ENCODE data around the gene THAP8.

Gene THAP8

GRCh38 chr19:36097036-36097435 is 43.0 kb upstream of the THAP8 start:
- no peak for DNase-seq (ENCODE audit: low read depth)
- H3K4me3 ChIP-seq (ENCODE audit: low read depth, low read length): no peak overlapping the region
- TF ChIP-seq POLR2A (IDR thresholded peaks at IDR 0.05; ENCODE audit: extremely low read depth, insufficient read length): no peak
- no peak for TF ChIP-seq CTCF (IDR thresholded peaks at IDR 0.05; ENCODE audit: low read depth, low read length)
- TF ChIP-seq, protein P1, sequence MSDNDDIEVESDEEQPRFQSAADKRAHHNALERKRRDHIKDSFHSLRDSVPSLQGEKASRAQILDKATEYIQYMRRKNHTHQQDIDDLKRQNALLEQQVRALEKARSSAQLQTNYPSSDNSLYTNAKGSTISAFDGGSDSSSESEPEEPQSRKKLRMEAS (IDR thresholded peaks at IDR 0.05; ENCODE audit: low read depth, low read length): no peak
- no peak for TF ChIP-seq MYC (IDR thresholded peaks at IDR 0.05; ENCODE audit: low read depth, low read length)

- H3K4me3 ChIP-seq (ENCODE audit: low read depth, low read length): no peak overlapping the region
- no peak for DNase-seq (ENCODE audit: low read depth)
- TF ChIP-seq, protein P1 (IDR thresholded peaks at IDR 0.05; ENCODE audit: low read depth, low read length): no peak
- TF ChIP-seq CTCF (IDR thresholded peaks at IDR 0.05; ENCODE audit: low read depth, low read length) (no peak), POLR2A (IDR thresholded peaks at IDR 0.05; ENCODE audit: extremely low read depth, insufficient read length) (no peak), MYC (IDR thresholded peaks at IDR 0.05; ENCODE audit: low read depth, low read length) (no peak)
Measured at GRCh38 chr19:36093687-36094086, 39.6 kb upstream of the THAP8 start.

GRCh38 chr19:36093146-36093662 is 39.1 kb upstream of the THAP8 start:
- TF ChIP-seq CTCF (IDR thresholded peaks at IDR 0.05; ENCODE audit: low read depth, low read length) (no peak), POLR2A (IDR thresholded peaks at IDR 0.05; ENCODE audit: extremely low read depth, insufficient read length) (no peak)
- no peak overlapping the region for H3K4me3 ChIP-seq (ENCODE audit: low read depth, low read length)
- DNase-seq (ENCODE audit: low read depth): no peak

- no peak for DNase-seq (ENCODE audit: low read depth)
- TF ChIP-seq CTCF (IDR thresholded peaks at IDR 0.05; ENCODE audit: low read depth, low read length) (no peak), POLR2A (IDR thresholded peaks at IDR 0.05; ENCODE audit: extremely low read depth, insufficient read length) (no peak), MYC (IDR thresholded peaks at IDR 0.05; ENCODE audit: low read depth, low read length) (no peak)
- TF ChIP-seq, protein P1 (IDR thresholded peaks at IDR 0.05; ENCODE audit: low read depth, low read length): no peak
- no peak overlapping the region for H3K4me3 ChIP-seq (ENCODE audit: low read depth, low read length)
Measured at GRCh38 chr19:36092566-36092965, 38.5 kb upstream of the THAP8 start.

DNA sequence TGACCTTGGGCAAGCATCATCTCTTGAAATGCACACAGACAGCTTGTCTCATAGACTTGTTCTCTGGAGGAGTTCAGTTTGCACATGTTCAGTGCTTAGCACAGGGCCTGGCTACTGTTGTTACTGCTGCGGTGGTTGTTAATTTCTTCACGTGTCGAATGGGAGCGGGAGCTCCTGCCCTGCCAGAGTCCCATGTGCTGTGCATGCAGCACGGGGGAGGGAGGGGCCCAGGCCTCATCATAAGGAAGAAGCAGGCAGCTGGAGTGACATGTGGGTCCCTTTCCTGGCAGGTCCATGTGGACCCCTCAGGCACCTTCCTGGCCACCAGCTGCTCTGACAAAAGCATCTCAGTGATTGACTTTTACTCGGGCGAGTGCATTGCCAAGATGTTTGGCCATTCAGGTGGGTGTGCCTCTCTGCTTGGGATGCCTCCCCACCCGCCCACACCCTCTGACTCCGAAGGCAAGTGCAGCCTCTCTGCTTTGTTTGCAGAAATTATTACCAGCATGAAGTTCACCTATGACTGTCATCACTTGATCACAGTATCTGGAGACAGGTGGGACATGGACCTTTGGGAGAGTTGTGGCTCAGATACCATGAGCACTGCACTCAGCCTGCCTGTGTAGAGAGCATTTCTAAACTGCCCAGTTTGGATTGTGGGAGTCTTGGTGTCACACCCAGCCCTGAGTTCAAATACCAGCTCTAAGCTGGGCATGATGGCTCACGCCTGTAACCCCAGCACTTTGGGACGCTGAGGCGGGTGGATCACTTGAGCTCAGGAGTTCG is 37.0 kb upstream of the THAP8 start:
- no peak for TF ChIP-seq CTCF (IDR thresholded peaks at IDR 0.05; ENCODE audit: low read depth, low read length)
- no peak for TF ChIP-seq POLR2A (IDR thresholded peaks at IDR 0.05; ENCODE audit: extremely low read depth, insufficient read length)
- TF ChIP-seq MYC (IDR thresholded peaks at IDR 0.05; ENCODE audit: low read depth, low read length): no peak
- TF ChIP-seq, protein P1 (IDR thresholded peaks at IDR 0.05; ENCODE audit: low read depth, low read length): no peak
- DNase-seq (ENCODE audit: low read depth): no peak
- no peak overlapping the region for H3K4me3 ChIP-seq (ENCODE audit: low read depth, low read length)
